ENCODE results near the gene WWOX. TPM values are rescaled to one million over a fixed set of nuclear protein-coding genes. Genes with fewer than 3 reads are reported as not detected.

The WWOX gene
- total RNA-seq, 1 donor from 2014 or later, result 12.6 TPM

GRCh38 chr16:78122774-78123315, 23.4 kb downstream of the WWOX start:
- DNase-seq (ENCODE audit: low read depth), result peak; percentile 54
- Histone ChIP-seq H3K36me3 (ENCODE audit: control insufficient read depth, insufficient read depth, low read length) (no peaks in the 10 kb centered on the region), H3K27me3 (ENCODE audit: control insufficient read depth, insufficient read depth, low read length) (no peaks in the 10 kb centered on the region), H3K4me3 (ENCODE audit: low read depth, low read length) (no peak overlapping the region)
- no peak for FAIRE-seq
- peak; percentile 18 for TF ChIP-seq CTCF (IDR thresholded peaks at IDR 0.05; ENCODE audit: insufficient read depth, low read length, severe bottlenecking)

- no peak for DNase-seq (ENCODE audit: low read depth)
- no peak for FAIRE-seq
- no peak for TF ChIP-seq CTCF (IDR thresholded peaks at IDR 0.05; ENCODE audit: insufficient read depth, low read length, severe bottlenecking)
- no peaks in the 10 kb centered on the region for H3K27me3 ChIP-seq (ENCODE audit: control insufficient read depth, insufficient read depth, low read length)
- no peaks in the 10 kb centered on the region for H3K36me3 ChIP-seq (ENCODE audit: control insufficient read depth, insufficient read depth, low read length)
- no peak overlapping the region for H3K4me3 ChIP-seq (ENCODE audit: low read depth, low read length)
Observed at GRCh38 chr16:78125112-78125844, 25.8 kb downstream of the WWOX start.

GRCh38 chr16:78126662-78127061, 27.2 kb downstream of the WWOX start:
- no peak overlapping the region for H3K4me3 ChIP-seq (ENCODE audit: low read depth, low read length)
- no peaks in the 10 kb centered on the region for H3K36me3 ChIP-seq (ENCODE audit: control insufficient read depth, insufficient read depth, low read length)
- FAIRE-seq (no peak), DNase-seq (ENCODE audit: low read depth) (no peak)
- no peak for TF ChIP-seq CTCF (IDR thresholded peaks at IDR 0.05; ENCODE audit: insufficient read depth, low read length, severe bottlenecking)
- no peaks in the 10 kb centered on the region for H3K27me3 ChIP-seq (ENCODE audit: control insufficient read depth, insufficient read depth, low read length)

GRCh38 chr16:78127130-78127529, 27.7 kb downstream of the WWOX start:
- Histone ChIP-seq H3K4me3 (ENCODE audit: low read depth, low read length) (no peak overlapping the region), H3K36me3 (ENCODE audit: control insufficient read depth, insufficient read depth, low read length) (no peaks in the 10 kb centered on the region), H3K27me3 (ENCODE audit: control insufficient read depth, insufficient read depth, low read length) (no peaks in the 10 kb centered on the region)
- FAIRE-seq (no peak), DNase-seq (ENCODE audit: low read depth) (no peak)
- no peak for TF ChIP-seq CTCF (IDR thresholded peaks at IDR 0.05; ENCODE audit: insufficient read depth, low read length, severe bottlenecking)

- no peak for TF ChIP-seq CTCF (IDR thresholded peaks at IDR 0.05; ENCODE audit: insufficient read depth, low read length, severe bottlenecking)
- H3K4me3 ChIP-seq (ENCODE audit: low read depth, low read length), result no peak overlapping the region
- no peaks in the 10 kb centered on the region for H3K36me3 ChIP-seq (ENCODE audit: control insufficient read depth, insufficient read depth, low read length)
- DNase-seq (ENCODE audit: low read depth), result no peak
- no peaks in the 10 kb centered on the region for H3K27me3 ChIP-seq (ENCODE audit: control insufficient read depth, insufficient read depth, low read length)
- no peak for FAIRE-seq
Observed at GRCh38 chr16:78128913-78129312, 29.5 kb downstream of the WWOX start.

All from bronchial epithelial cell (primary cell).